Transverse colon (tissue), 3 donors: Measurements from ENCODE around the gene SERPINB8.

Source experiments
- CTCF ChIP-seq, 5 experiments: fragments of 200-600 bp in 3 of 5; fragments of 450-650 bp in 2 of 5; sonication (generic) in 3 of 5; IDR thresholded peaks; 1 replicate in 2 of 5; 2 replicates in 3 of 5; pipeline ENCODE4 v1.5.1; 2016 to 2017; ENCODE audit warnings: antibody characterized with exemption in 5 of 5, inconsistent platforms in 3 of 5, mild to moderate bottlenecking in 2 of 5, moderate library complexity in 1 of 5
- EP300 ChIP-seq: sonication (generic); formaldehyde crosslinking; IDR thresholded peaks from one replicate; pipeline ENCODE4 v1.6.1; 2017; ENCODE audit warnings: antibody characterized with exemption, low read depth
- POLR2A ChIP-seq: fragments of 450-650 bp; IDR thresholded peaks from one replicate; pipeline ENCODE4 v1.6.1; 2016; ENCODE audit warnings: antibody characterized with exemption, mild to moderate bottlenecking, moderate library complexity

DNA sequence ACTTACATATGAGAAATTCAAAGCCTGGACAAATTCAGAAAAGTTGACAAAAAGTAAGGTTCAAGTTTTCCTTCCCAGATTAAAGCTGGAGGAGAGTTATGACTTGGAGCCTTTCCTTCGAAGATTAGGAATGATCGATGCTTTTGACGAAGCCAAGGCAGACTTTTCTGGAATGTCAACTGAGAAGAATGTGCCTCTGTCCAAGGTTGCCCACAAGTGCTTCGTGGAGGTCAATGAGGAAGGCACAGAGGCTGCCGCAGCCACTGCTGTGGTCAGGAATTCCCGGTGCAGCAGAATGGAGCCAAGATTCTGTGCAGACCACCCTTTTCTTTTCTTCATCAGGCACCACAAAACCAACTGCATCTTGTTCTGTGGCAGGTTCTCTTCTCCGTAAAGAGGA lies 17.0 kb downstream of the SERPINB8 start:
- TF ChIP-seq POLR2A = no peak
- no peak for TF ChIP-seq CTCF (IDR thresholded peaks at IDR 0.05)
- no peak for TF ChIP-seq EP300
